GM20000 (cell line): ENCODE measurements around the gene SCRN1.
"Not testable (repeated sequence)": the region's sequence is repeated elsewhere in the genome, so short reads cannot be mapped to it uniquely, and the experiment has no call there.

Source experiments
- DNase-seq: peaks from one replicate; pipeline ENCODE4 v3.0.0; 2012; ENCODE audit warnings: low spot score
- TF ChIP-seq, protein P1 (sequence below): IDR thresholded peaks from 2 replicates; pipeline ENCODE4 v1.5.1; 2012; ENCODE audit warnings: mild to moderate bottlenecking, control low read depth; ENCODE audit errors: extremely low read depth, missing control alignments

SCRN1 gene

DNA sequence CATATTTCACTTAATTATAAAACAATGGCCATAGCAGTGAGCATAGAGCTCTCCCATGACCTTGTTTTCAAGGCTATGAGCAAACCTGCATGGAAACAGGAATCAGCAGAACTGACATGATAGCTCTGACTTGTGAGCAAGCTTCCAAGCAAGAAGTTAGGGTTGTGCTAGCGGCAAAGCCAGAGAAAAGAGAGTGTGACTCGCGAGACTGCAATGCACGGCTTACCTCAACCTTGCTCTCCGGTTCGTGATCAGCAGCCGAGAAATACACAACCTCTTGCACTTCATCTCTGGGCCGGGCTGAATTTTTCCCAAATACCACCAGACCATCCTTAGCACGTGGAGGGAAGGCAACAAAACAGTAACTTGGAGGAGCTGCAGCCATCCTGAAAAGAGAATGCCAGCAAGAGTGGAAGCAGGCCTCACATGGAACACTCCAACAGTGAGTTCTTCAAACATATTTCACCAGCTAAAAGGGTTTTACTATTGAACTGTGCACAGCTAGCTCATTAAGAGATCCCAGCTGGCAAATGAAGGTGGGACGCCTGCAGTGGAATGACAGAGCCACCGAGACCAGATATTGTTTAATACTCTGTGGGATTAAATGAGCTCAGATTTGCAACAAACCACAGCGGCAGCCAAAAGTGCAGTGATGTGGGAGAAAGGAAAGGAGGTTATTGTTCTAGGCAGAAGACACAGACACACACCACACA lies 20.8 kb downstream of the SCRN1 start:
- no peak for DNase-seq
- TF ChIP-seq, protein P1, sequence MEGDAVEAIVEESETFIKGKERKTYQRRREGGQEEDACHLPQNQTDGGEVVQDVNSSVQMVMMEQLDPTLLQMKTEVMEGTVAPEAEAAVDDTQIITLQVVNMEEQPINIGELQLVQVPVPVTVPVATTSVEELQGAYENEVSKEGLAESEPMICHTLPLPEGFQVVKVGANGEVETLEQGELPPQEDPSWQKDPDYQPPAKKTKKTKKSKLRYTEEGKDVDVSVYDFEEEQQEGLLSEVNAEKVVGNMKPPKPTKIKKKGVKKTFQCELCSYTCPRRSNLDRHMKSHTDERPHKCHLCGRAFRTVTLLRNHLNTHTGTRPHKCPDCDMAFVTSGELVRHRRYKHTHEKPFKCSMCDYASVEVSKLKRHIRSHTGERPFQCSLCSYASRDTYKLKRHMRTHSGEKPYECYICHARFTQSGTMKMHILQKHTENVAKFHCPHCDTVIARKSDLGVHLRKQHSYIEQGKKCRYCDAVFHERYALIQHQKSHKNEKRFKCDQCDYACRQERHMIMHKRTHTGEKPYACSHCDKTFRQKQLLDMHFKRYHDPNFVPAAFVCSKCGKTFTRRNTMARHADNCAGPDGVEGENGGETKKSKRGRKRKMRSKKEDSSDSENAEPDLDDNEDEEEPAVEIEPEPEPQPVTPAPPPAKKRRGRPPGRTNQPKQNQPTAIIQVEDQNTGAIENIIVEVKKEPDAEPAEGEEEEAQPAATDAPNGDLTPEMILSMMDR: no peak

DNA sequence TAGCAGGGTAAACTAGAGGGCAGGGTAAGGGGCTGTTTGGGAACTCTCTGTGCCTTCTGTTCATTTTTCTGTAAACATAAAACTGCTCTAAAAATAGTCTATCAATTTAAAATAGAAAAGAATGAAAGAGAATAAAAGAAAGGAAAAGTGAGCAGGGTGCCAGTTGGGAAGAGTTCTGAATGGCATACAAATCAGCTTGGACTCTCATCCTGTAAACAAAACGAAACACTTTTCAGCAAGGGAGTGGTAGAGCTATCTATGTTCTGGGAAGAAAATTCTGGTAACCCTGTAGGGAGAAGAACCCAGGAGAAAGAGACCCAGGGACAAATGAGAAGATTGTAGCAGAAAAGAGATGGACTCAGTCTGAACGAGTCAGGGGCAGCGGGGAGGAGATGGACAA lies 24.6 kb downstream of the SCRN1 start:
- TF ChIP-seq, protein P1: no peak
- DNase-seq: no peak

DNA sequence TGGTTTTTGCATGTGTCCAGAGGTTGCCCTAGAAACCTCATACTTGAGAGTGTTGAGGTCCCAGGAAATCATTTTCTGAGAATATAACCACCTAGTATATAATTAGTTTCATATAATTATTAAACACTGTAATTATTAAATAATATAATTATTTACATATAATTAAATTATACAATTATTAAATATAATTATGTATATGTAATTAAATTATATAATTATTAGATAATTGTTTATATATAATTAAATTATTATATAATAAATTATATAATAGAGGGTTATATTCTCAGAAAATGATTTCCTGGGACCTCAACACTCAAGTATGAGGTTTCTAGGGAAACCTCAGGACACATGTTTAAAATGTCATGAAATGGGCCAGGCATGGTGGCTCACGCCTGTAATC lies 27.6 kb downstream of the SCRN1 start:
- DNase-seq: no peak
- TF ChIP-seq, protein P1: no peak

DNA sequence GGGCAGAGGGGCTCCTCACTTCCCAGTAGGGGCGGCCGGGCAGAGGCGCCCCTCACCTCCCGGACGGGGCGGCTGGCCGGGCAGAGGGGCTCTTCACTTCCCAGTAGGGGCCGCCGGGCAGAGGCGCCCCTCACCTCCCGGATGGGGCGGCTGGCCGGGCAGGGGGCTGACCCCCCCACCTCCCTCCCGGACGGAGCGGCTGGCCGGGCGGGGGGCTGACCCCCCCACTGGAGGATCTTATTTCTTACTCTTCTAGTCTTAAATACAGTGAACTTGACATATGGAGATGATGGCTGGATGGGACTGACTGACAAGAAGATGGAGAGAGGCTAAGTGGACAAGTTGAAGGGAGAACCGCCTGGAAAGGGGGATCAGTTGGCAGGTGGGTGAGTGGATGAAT lies 28.0 kb downstream of the SCRN1 start:
- DNase-seq: not testable (repeated sequence)

DNA sequence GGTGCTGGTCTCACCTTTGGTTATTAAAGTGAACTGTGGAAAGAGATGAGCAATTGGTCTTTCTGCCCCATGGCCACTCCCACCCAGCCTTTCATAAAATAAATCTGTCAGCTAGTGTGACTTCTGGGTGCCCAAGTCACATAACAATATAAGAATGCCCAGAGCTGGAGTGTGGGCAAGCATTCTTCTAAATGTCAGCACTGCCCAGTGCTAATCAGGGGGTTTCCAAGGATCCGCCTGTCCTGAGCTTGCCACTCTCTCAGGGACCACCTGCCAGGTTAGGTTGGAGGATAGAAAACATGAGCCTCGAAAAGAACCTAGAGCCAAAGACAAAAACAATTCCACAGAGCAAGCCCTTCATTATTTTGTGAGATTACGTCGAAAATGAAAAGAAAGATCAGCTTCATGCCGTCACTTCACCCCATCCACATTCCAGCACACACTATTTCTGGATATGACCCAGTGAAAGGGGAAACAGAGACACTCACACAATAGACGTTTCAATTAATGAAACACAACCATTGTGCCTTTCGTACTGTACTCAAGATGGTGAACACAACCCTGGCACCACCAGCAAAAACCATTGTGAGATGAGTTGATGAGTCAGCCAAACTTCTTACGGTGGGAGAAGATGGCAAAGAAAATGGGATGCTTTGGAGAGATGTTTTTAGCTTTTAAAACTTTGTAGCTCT lies 30.8 kb downstream of the SCRN1 start:
- DNase-seq: no peak
- TF ChIP-seq, protein P1: no peak

DNA sequence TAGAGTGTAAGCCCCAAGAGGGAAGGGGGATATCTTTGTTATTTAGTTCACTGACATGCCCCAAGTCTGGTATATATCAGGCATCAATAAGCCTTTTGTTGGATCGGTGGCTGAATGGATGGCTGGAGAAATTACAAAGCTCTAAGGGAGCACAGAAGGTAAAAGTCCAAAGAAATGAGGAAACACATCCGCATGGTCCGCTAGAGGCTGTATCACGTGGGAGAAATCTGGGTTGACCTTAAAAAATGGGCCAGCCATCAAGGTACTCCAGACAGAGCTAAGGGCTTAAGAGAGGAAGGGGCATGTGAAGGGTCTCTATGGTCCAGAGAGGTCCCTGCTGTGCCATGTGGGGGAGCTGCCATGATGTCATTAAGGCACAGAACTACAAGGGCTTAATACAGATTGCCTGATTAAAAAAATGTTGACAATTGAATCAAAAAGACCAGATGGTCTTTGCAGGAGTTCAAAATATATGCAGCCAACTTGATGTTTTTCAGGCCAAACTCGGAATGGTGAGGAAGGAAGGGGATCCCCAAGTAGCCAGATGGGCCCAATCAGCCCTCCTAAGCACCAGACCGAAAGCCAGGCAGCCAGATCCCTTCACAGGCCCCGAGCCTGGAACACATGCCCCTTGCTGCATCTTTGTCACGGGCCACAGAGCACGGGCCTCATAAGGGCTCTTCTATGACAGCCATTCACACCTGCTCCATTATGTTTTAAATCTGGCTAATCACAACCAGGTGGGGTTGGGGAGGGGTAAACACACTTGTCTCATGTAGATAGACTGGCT lies 31.9 kb downstream of the SCRN1 start:
- no peak for DNase-seq
- TF ChIP-seq, protein P1: no peak

DNA sequence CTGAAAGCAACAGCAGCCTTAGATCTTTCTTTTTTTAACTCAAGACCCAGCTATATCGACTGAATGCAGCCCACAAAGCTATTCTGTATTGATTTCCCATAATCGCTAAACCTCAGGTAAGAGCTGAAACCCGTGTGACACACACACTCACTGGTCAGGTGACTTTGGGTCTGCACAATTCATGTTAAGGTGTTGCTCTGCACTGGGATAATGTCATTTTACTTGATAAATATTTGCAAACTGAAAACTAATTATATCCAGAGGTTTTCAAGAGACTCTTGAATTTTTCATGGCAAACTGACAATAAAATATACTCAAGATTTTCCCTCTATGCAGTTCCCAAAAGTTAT lies 33.1 kb downstream of the SCRN1 start:
- no peak for DNase-seq
- TF ChIP-seq, protein P1: no peak
